H1 (cell line): ENCODE data around the gene ALOX12. TPM values are rescaled to one million over a fixed set of nuclear protein-coding genes. Genes with fewer than 3 reads are reported as not detected.

ENCODE experiments used
- CTCF ChIA-PET: fragments of 300-600 bp; sonication (Branson Sonifier 250); formaldehyde crosslinking; loops from one replicate; lab custom pipeline; 2021; ENCODE audit not compliant: partially characterized antibody; lab: Charles Lee
- POLR2A ChIA-PET: fragments of 300-600 bp; sonication (Branson Sonifier 250); formaldehyde crosslinking; loops from one replicate; lab custom pipeline; 2021; ENCODE audit warnings: inconsistent platforms; ENCODE audit not compliant: partially characterized antibody; lab: Charles Lee
- DNase-seq, 2 experiments: peaks; one replicate each; pipeline versions ENCODE4 v3.0.0 to v3.0.0-alpha.2; 2010 to 2022; ENCODE audit warnings: low spot score in 2 of 2, low read depth in 1 of 2, mixed read lengths in 1 of 2
- FAIRE-seq: peaks from 2 replicates; lab custom pipeline; 2011; peaks lifted over from hg19 to GRCh38; lab: Jason Lieb, UNC
- H2AFZ ChIP-seq: 2 replicates; pipeline ENCODE4 v1.8.1; 2012; ENCODE audit warnings: low read length, inconsistent platforms
- H2AK5ac ChIP-seq: 2 replicates; pipeline ENCODE4 v1.6.1; 2013; ENCODE audit warnings: low read depth, low read length
- H2BK120ac ChIP-seq: replicated peaks from 2 replicates; pipeline ENCODE3; 2013; ENCODE audit warnings: low read depth, low read length, inconsistent platforms
- H2BK12ac ChIP-seq: 2 replicates; pipeline ENCODE4 v1.6.1; 2013; ENCODE audit warnings: low read depth, low read length
- H2BK15ac ChIP-seq: 2 replicates; pipeline ENCODE4 v1.6.1; 2013; ENCODE audit warnings: low read length
- H2BK20ac ChIP-seq: 2 replicates; pipeline ENCODE4 v1.6.1; 2013; ENCODE audit warnings: low read length
- H2BK5ac ChIP-seq: 2 replicates; pipeline ENCODE4 v1.6.1; 2013; ENCODE audit warnings: low read depth, low read length
- H3K14ac ChIP-seq: 2 replicates; pipeline ENCODE4 v1.6.1; 2013; ENCODE audit warnings: inconsistent platforms; ENCODE audit not compliant: insufficient read length
- H3K18ac ChIP-seq: 2 replicates; pipeline ENCODE4 v1.6.1; 2013; ENCODE audit warnings: low read length; ENCODE audit errors: extremely low read depth
- H3K23ac ChIP-seq: 2 replicates; pipeline ENCODE4 v1.6.1; 2013; ENCODE audit warnings: inconsistent platforms; ENCODE audit not compliant: insufficient read length
- H3K23me2 ChIP-seq: 2 replicates; pipeline ENCODE4 v1.6.1; 2013; ENCODE audit warnings: low read depth, low read length
- H3K27ac ChIP-seq: 2 replicates; pipeline ENCODE4 v1.6.1; 2011; ENCODE audit warnings: low read depth, low read length, inconsistent platforms
- H3K27me3 ChIP-seq, 4 experiments: replicated peaks in 1 of 4; 1 replicate in 1 of 4; 2 replicates in 3 of 4; pipeline versions ENCODE4 v1.6.1 to v1.8.1; 2011 to 2013; ENCODE audit warnings: low read length in 3 of 4, mild to moderate bottlenecking in 3 of 4, inconsistent platforms in 2 of 4, mixed read lengths in 2 of 4, moderate library complexity in 1 of 4; ENCODE audit not compliant: control insufficient read depth in 3 of 4, insufficient read depth in 3 of 4; ENCODE audit errors: extremely low read depth in 1 of 4
- H3K36me3 ChIP-seq, 4 experiments: 2 replicates each; pipeline versions ENCODE4 v1.6.1 to v1.8.1; 2011 to 2013; ENCODE audit warnings: mild to moderate bottlenecking in 4 of 4, low read length in 3 of 4, moderate library complexity in 2 of 4, control low read depth in 1 of 4, inconsistent platforms in 1 of 4; ENCODE audit not compliant: insufficient read depth in 4 of 4, control insufficient read depth in 2 of 4
- H3K4ac ChIP-seq: replicated peaks from 2 replicates; pipeline ENCODE3; 2013; ENCODE audit warnings: low read length, low read depth, mixed read lengths, inconsistent platforms; ENCODE audit not compliant: insufficient read length
- H3K4me1 ChIP-seq, 4 experiments: replicated peaks in 1 of 4; 1 replicate in 1 of 4; 2 replicates in 3 of 4; pipeline versions ENCODE4 v1.6.1 to v1.8.1; 2011 to 2013; ENCODE audit warnings: low read length in 3 of 4, inconsistent platforms in 2 of 4, mixed read lengths in 1 of 4; ENCODE audit not compliant: insufficient read depth in 4 of 4, control insufficient read depth in 3 of 4
- H3K4me2 ChIP-seq, 2 experiments: 2 replicates each; pipeline versions ENCODE4 v1.6.1 to v1.8.1; 2011 to 2013; ENCODE audit warnings: low read depth in 2 of 2, low read length in 2 of 2, control low read depth in 1 of 2, inconsistent platforms in 1 of 2, mild to moderate bottlenecking in 1 of 2; ENCODE audit not compliant: insufficient read depth in 1 of 2
- H3K4me3 ChIP-seq, 4 experiments: fragments of 200-600, 300-600 bp in 1 of 4; sonication (generic), shearing (Covaris generic), sonication (Bioruptor Twin) in 1 of 4; 2 replicates each; pipeline versions ENCODE4 v1.5.1 to v1.8.1; 2011 to 2016; ENCODE audit warnings: low read length in 4 of 4, low read depth in 3 of 4, control low read depth in 2 of 4, inconsistent platforms in 2 of 4, mild to moderate bottlenecking in 2 of 4, mixed read lengths in 1 of 4, moderate library complexity in 1 of 4; ENCODE audit not compliant: insufficient read depth in 2 of 4; ENCODE audit errors: extremely low read depth in 1 of 4
- H3K56ac ChIP-seq: replicated peaks from 2 replicates; pipeline ENCODE3; 2013; ENCODE audit warnings: low read depth, mild to moderate bottlenecking, mixed read lengths, low read length, inconsistent platforms; ENCODE audit not compliant: insufficient read length
- H3K79me1 ChIP-seq: 2 replicates; pipeline ENCODE4 v1.6.1; 2013; ENCODE audit warnings: low read depth, low read length, control low read depth
- H3K79me2 ChIP-seq, 2 experiments: 2 replicates each; pipeline versions ENCODE4 v1.6.1 to v1.8.1; 2012 to 2013; ENCODE audit warnings: low read length in 2 of 2, mild to moderate bottlenecking in 2 of 2, inconsistent platforms in 1 of 2; ENCODE audit not compliant: insufficient read depth in 2 of 2, control insufficient read depth in 1 of 2
- H3K9ac ChIP-seq, 4 experiments: replicated peaks in 1 of 4; 1 replicate in 1 of 4; 2 replicates in 3 of 4; pipeline versions ENCODE4 v1.6.1 to v1.8.1; 2011 to 2013; ENCODE audit warnings: low read depth in 3 of 4, low read length in 3 of 4, control low read depth in 2 of 4, mild to moderate bottlenecking in 2 of 4, moderate library complexity in 2 of 4, inconsistent platforms in 1 of 4; ENCODE audit errors: extremely low read depth in 1 of 4
- H3K9me3 ChIP-seq, 2 experiments: 2 replicates each; pipeline versions ENCODE4 v1.6.1 to v1.8.1; 2012 to 2013; ENCODE audit warnings: mild to moderate bottlenecking in 2 of 2, moderate library complexity in 2 of 2, control low read depth in 1 of 2, inconsistent platforms in 1 of 2, low read depth in 1 of 2, low read length in 1 of 2, mixed read lengths in 1 of 2; ENCODE audit not compliant: insufficient read depth in 2 of 2
- H4K20me1 ChIP-seq, 2 experiments: replicated peaks in 1 of 2; 2 replicates each; pipeline versions ENCODE3 to v1.8.1; 2011 to 2013; ENCODE audit warnings: inconsistent platforms in 2 of 2, low read length in 2 of 2, mild to moderate bottlenecking in 1 of 2; ENCODE audit not compliant: insufficient read depth in 2 of 2, control insufficient read depth in 1 of 2
- H4K5ac ChIP-seq: 2 replicates; pipeline ENCODE4 v1.6.1; 2013; ENCODE audit warnings: low read length, low read depth, mixed read lengths, inconsistent platforms; ENCODE audit not compliant: insufficient read length
- H4K8ac ChIP-seq: 2 replicates; pipeline ENCODE4 v1.8.0; 2013; ENCODE audit warnings: mild to moderate bottlenecking, moderate library complexity, low read length, inconsistent platforms; ENCODE audit not compliant: insufficient read depth; ENCODE audit errors: extremely low read depth
- H4K91ac ChIP-seq: replicated peaks from 2 replicates; pipeline ENCODE3; 2013; ENCODE audit warnings: low read length, mixed read lengths, inconsistent platforms; ENCODE audit not compliant: insufficient read length
- SRF ChIP-seq: IDR thresholded peaks from 2 replicates; pipeline ENCODE4 v1.6.1; 2011; ENCODE audit warnings: mild to moderate bottlenecking, low read depth, low read length, moderate library complexity
- WGBS, 2 experiments: shearing (Covaris generic) in 1 of 2; methylation state at CpG; one replicate each; pipeline versions ENCODE4 v1.1.6 to v1.1.7; 2013 to 2015; ENCODE audit warnings: low lambda C conversion rate in 2 of 2, mixed read lengths in 2 of 2, inconsistent platforms in 1 of 2, low coverage in 1 of 2, missing lambda C conversion rate in 1 of 2; ENCODE audit not compliant: insufficient replicate concordance in 2 of 2, insufficient coverage in 1 of 2, insufficient read length in 1 of 2; ENCODE audit errors: extremely low coverage in 1 of 2, missing lambda C conversion rate in 1 of 2; 5-methylcytosine and 5-hydroxymethylcytosine counted together
- polyA plus RNA-seq, 7 experiments: library from polyadenylated mRNA; depleted of rRNA in 3 of 7; stranded (reverse) in 5 of 7; unstranded in 2 of 7; fragments of >200 nt in 5 of 7; fragments of 200-250 nt in 2 of 7; gene quantifications; 1 replicate in 5 of 7; 2 replicates in 1 of 7; 4 replicates in 1 of 7; pipeline versions ENCODE4 v1.2.1 to v1.2.3, GENCODE V29; 2011 to 2013; ENCODE audit warnings: missing spikeins in 2 of 7, mixed read lengths in 2 of 7
- total RNA-seq: library from RNA; stranded (reverse); fragmentation: NEBNext Ultra II Directional; extraction: Animal tissue kit (Norgen Biotek cat#: 25700); gene quantifications from 2 replicates; pipeline ENCODE4 v1.2.1, GENCODE V29; 2021

ALOX12 gene
- total and polyA plus RNA-seq, 2 of the 8 experiments (the other 6 are each of a cell fraction or from before 2014, with no cell fraction given), result 1.4 to 2.0 TPM

- Histone ChIP-seq H2BK5ac (no peak overlapping the region), H3K56ac (no peak overlapping the region), H2BK12ac (no peak overlapping the region), H3K23me2 (peaks cover 14% of the 10 kb centered on the region), H3K14ac (no peak overlapping the region), H4K91ac (no peak overlapping the region), H4K8ac (no peak overlapping the region), H2BK15ac (no peak overlapping the region), H2BK120ac (no peak overlapping the region), H4K5ac (no peak overlapping the region), H3K79me2 (peaks cover 0 to 38% of the 10 kb centered on the region in 2 experiments; a peak in 3 of 4 replicates), H4K20me1 (peaks cover 4 to 5% of the 10 kb centered on the region in 2 experiments), H2AFZ (no peak overlapping the region), H3K23ac (no peak overlapping the region), H3K36me3 (no peaks in the 10 kb centered on the region; a peak in 1 of 8 replicates), H3K4ac (no peak overlapping the region), H3K9ac (no peak overlapping the region), H3K4me1 (peaks cover 0 to 19% (median 11%) of the 10 kb centered on the region in 4 experiments; a peak in 6 of 7 replicates), H3K27me3 (no peaks in the 10 kb centered on the region), H3K27ac (no peak overlapping the region), H3K4me3 (peak overlapping the region; percentile 86 to 100 (median 88)), H3K18ac (no peak overlapping the region), H3K79me1 (peaks cover 7% of the 10 kb centered on the region; the same call in 1 of the 2 replicates), H2AK5ac (no peak overlapping the region), H3K4me2 (peak overlapping the region; percentile 66 to 96; a peak in 3 of 4 replicates), H3K9me3 (no peaks in the 10 kb centered on the region), H2BK20ac (no peak overlapping the region)
- CTCF ChIA-PET, result interaction anchor here (1.5 kb wide), 1 partner anchor 10 kb away, joined by 8 read pairs; no protein-coding TSS in a partner anchor
- no peak for DNase-seq
- WGBS, 2 experiments, result 66% methylated on average over 11 of the region's 14 CpGs; no CpG with 5 or more reads in 1 of the 2 experiments
- no peak for TF ChIP-seq SRF
- POLR2A ChIA-PET, result no interaction called here
- FAIRE-seq, result no peak
Measured at GRCh38 chr17:7011415-7011814, 15.6 kb downstream of the ALOX12 start.
